SU-DHL-6 (cell line): ENCODE measurements around the gene OR51A2.

Experiments used
- H2AFZ ChIP-seq: fragments of 200-600 bp; sonication (generic); 2 replicates; pipeline ENCODE4 v1.6.1; 2014; ENCODE audit warnings: low read depth, mild to moderate bottlenecking, moderate library complexity, mixed read lengths, antibody characterized with exemption, low read length; ENCODE audit not compliant: severe bottlenecking
- H3F3A ChIP-seq: fragments of 200-600 bp; shearing (Covaris generic); 2 replicates; pipeline ENCODE4 v1.6.0; 2016; ENCODE audit warnings: antibody characterized with exemption, mild to moderate bottlenecking; ENCODE audit not compliant: insufficient read depth
- H3K27ac ChIP-seq: fragments of 200-600 bp; sonication (generic); 2 replicates; pipeline ENCODE4 v1.5.1; 2016; ENCODE audit warnings: low read depth, mild to moderate bottlenecking, low read length, moderate library complexity, mixed read lengths
- H3K27me3 ChIP-seq: fragments of 200-600 bp; sonication (generic), shearing (Covaris generic); 2 replicates; pipeline ENCODE4 v1.6.0; 2014; ENCODE audit warnings: mild to moderate bottlenecking, low read length
- H3K36me3 ChIP-seq: fragments of 200-600 bp; sonication (generic); 2 replicates; pipeline ENCODE4 v1.6.1; 2014; ENCODE audit warnings: mild to moderate bottlenecking, low read length, mixed read lengths
- H3K4me2 ChIP-seq: fragments of 300-600, 200-600 bp; shearing (Covaris generic), sonication (generic); 2 replicates; pipeline ENCODE4 v1.6.0; 2014; ENCODE audit warnings: low read length, low read depth, mild to moderate bottlenecking; ENCODE audit not compliant: poor library complexity, severe bottlenecking
- H3K4me3 ChIP-seq: fragments of 200-600 bp; sonication (generic); 2 replicates; pipeline ENCODE4 v1.5.1; 2014; ENCODE audit warnings: antibody characterized with exemption, low read length, mild to moderate bottlenecking, mixed read lengths; ENCODE audit not compliant: insufficient read depth, poor library complexity, severe bottlenecking
- H3K79me2 ChIP-seq: fragments of 200-600 bp; sonication (generic); 2 replicates; pipeline ENCODE4 v1.6.1; 2014; ENCODE audit warnings: mild to moderate bottlenecking, low read length, moderate library complexity; ENCODE audit not compliant: insufficient read depth
- H3K9ac ChIP-seq: fragments of 200-600 bp; sonication (generic); 2 replicates; pipeline ENCODE4 v1.7.0; 2014; ENCODE audit warnings: mild to moderate bottlenecking, low read length
- H3K9me2 ChIP-seq: fragments of 200-600 bp; sonication (generic); replicated peaks from 2 replicates; pipeline ENCODE4 v1.6.1; 2014; ENCODE audit warnings: low read length; ENCODE audit not compliant: insufficient read depth
- H3K9me3 ChIP-seq: fragments of 200-600 bp; sonication (generic); 2 replicates; pipeline ENCODE4 v1.6.1; 2014; ENCODE audit warnings: low read length, mixed read lengths; ENCODE audit not compliant: insufficient read depth
- H4K20me1 ChIP-seq: fragments of 200-600 bp; sonication (generic); 2 replicates; pipeline ENCODE4 v1.6.1; 2014; ENCODE audit warnings: low read depth, mild to moderate bottlenecking, antibody characterized with exemption, low read length, moderate library complexity, mixed read lengths
- CTCF ChIP-seq: fragments of 200-600 bp; sonication (generic); IDR thresholded peaks from one replicate; pipeline ENCODE4 v1.5.1; 2017; ENCODE audit warnings: antibody characterized with exemption, mild to moderate bottlenecking, low read length, moderate library complexity; ENCODE audit not compliant: insufficient read depth, poor library complexity, severe bottlenecking
- EZH2phosphoT487 ChIP-seq: fragments of 200-600 bp; sonication (generic), shearing (Covaris generic); conservative IDR thresholded peaks from 2 replicates; pipeline ENCODE4 v1.6.1; 2018; ENCODE audit warnings: mild to moderate bottlenecking, antibody characterized with exemption, low read length, moderate library complexity, mixed read lengths

The OR51A2 gene

GRCh38 chr11:4979036-4979435, 23.5 kb upstream of the OR51A2 start:
- Histone ChIP-seq H3K79me2 (no peaks in the 10 kb centered on the region), H4K20me1 (no peaks in the 10 kb centered on the region), H3K4me2 (no peak overlapping the region), H3K4me3 (no peak overlapping the region), H3F3A (no peaks in the 10 kb centered on the region), H3K36me3 (no peaks in the 10 kb centered on the region), H3K27me3 (no peaks in the 10 kb centered on the region), H3K9me2 (no peaks in the 10 kb centered on the region), H2AFZ (no peak overlapping the region), H3K27ac (no peak overlapping the region), H3K9ac (no peak overlapping the region), H3K9me3 (no peaks in the 10 kb centered on the region)
- TF ChIP-seq EZH2phosphoT487 (no peak), CTCF (no peak)

GRCh38 chr11:4975436-4975835, 19.9 kb upstream of the OR51A2 start:
- no peaks in the 10 kb centered on the region for H3F3A ChIP-seq
- H3K36me3 ChIP-seq = no peaks in the 10 kb centered on the region
- no peaks in the 10 kb centered on the region for H3K27me3 ChIP-seq
- no peaks in the 10 kb centered on the region for H3K9me2 ChIP-seq
- H3K9ac ChIP-seq = no peak overlapping the region
- no peak overlapping the region for H3K27ac ChIP-seq
- no peak overlapping the region for H3K4me2 ChIP-seq
- no peaks in the 10 kb centered on the region for H3K9me3 ChIP-seq
- H3K4me3 ChIP-seq = no peak overlapping the region
- no peaks in the 10 kb centered on the region for H4K20me1 ChIP-seq
- H3K79me2 ChIP-seq = no peaks in the 10 kb centered on the region
- H2AFZ ChIP-seq = no peak overlapping the region
- no peak for TF ChIP-seq CTCF
- no peak for TF ChIP-seq EZH2phosphoT487

- Histone ChIP-seq H3K9me2 (no peaks in the 10 kb centered on the region), H3K4me2 (no peak overlapping the region)
These were observed 7.3 kb upstream of the OR51A2 start for GRCh38 chr11:4962816-4963215.

GRCh38 chr11:4960877-4961276, 5.4 kb upstream of the OR51A2 start:
- no peak for TF ChIP-seq CTCF
- TF ChIP-seq EZH2phosphoT487 = no peak

More at GRCh38 chr11:4962816-4963215, 7.3 kb upstream of the OR51A2 start:
- no peaks in the 10 kb centered on the region for H3K27me3 ChIP-seq
- H3F3A ChIP-seq = no peaks in the 10 kb centered on the region
- no peaks in the 10 kb centered on the region for H3K36me3 ChIP-seq
- no peak overlapping the region for H3K4me3 ChIP-seq
- H4K20me1 ChIP-seq = no peaks in the 10 kb centered on the region
- H3K9me3 ChIP-seq = no peaks in the 10 kb centered on the region
- TF ChIP-seq EZH2phosphoT487 = no peak
- no peaks in the 10 kb centered on the region for H3K79me2 ChIP-seq
- no peak overlapping the region for H2AFZ ChIP-seq
- H3K9ac ChIP-seq = no peak overlapping the region
- H3K27ac ChIP-seq = no peak overlapping the region

More at GRCh38 chr11:4960877-4961276, 5.4 kb upstream of the OR51A2 start:
- Histone ChIP-seq H3K27ac (no peak overlapping the region), H3K4me2 (no peak overlapping the region), H3K9ac (no peak overlapping the region), H3F3A (no peaks in the 10 kb centered on the region), H3K36me3 (no peaks in the 10 kb centered on the region), H3K79me2 (no peaks in the 10 kb centered on the region), H4K20me1 (no peaks in the 10 kb centered on the region), H3K27me3 (no peaks in the 10 kb centered on the region), H3K4me3 (no peak overlapping the region), H3K9me3 (no peaks in the 10 kb centered on the region), H2AFZ (no peak overlapping the region), H3K9me2 (no peaks in the 10 kb centered on the region)
